Muscle layer of duodenum (tissue), 2 donors: ENCODE results near the gene AQP11.
"Not testable (repeated sequence)": the region's sequence is repeated elsewhere in the genome, so short reads cannot be mapped to it uniquely, and the experiment has no call there.

Source experiments
- H3K27ac ChIP-seq: one replicate; pipeline ENCODE4 v1.7.0; 2013; ENCODE audit warnings: mild to moderate bottlenecking, low read length
- H3K27me3 ChIP-seq: one replicate; pipeline ENCODE4 v1.7.0; 2013; ENCODE audit warnings: low read depth, mild to moderate bottlenecking, control low read depth, low read length
- H3K36me3 ChIP-seq, 2 donors: one replicate each; pipeline ENCODE4 v1.7.0; 2013; ENCODE audit warnings: low read length in 2 of 2, control low read depth in 1 of 2, mild to moderate bottlenecking in 1 of 2; ENCODE audit not compliant: insufficient read depth in 2 of 2, control insufficient read depth in 1 of 2
- H3K4me1 ChIP-seq, 2 donors: one replicate each; pipeline ENCODE4 v1.7.0; 2013; ENCODE audit warnings: low read length in 2 of 2, mild to moderate bottlenecking in 2 of 2, control low read depth in 1 of 2, moderate library complexity in 1 of 2; ENCODE audit not compliant: insufficient read depth in 2 of 2, control insufficient read depth in 1 of 2
- H3K4me3 ChIP-seq, 2 donors: one replicate each; pipeline ENCODE4 v1.7.0; 2013; ENCODE audit warnings: low read length in 2 of 2, low read depth in 1 of 2, mild to moderate bottlenecking in 1 of 2
- H3K9me3 ChIP-seq, 2 donors: one replicate each; pipeline ENCODE4 v1.7.0; 2013; ENCODE audit warnings: low read length in 2 of 2, control low read depth in 1 of 2, mild to moderate bottlenecking in 1 of 2; ENCODE audit not compliant: control insufficient read depth in 1 of 2
- donor health status: healthy.

The AQP11 gene, protein sequence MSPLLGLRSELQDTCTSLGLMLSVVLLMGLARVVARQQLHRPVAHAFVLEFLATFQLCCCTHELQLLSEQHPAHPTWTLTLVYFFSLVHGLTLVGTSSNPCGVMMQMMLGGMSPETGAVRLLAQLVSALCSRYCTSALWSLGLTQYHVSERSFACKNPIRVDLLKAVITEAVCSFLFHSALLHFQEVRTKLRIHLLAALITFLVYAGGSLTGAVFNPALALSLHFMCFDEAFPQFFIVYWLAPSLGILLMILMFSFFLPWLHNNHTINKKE

DNA sequence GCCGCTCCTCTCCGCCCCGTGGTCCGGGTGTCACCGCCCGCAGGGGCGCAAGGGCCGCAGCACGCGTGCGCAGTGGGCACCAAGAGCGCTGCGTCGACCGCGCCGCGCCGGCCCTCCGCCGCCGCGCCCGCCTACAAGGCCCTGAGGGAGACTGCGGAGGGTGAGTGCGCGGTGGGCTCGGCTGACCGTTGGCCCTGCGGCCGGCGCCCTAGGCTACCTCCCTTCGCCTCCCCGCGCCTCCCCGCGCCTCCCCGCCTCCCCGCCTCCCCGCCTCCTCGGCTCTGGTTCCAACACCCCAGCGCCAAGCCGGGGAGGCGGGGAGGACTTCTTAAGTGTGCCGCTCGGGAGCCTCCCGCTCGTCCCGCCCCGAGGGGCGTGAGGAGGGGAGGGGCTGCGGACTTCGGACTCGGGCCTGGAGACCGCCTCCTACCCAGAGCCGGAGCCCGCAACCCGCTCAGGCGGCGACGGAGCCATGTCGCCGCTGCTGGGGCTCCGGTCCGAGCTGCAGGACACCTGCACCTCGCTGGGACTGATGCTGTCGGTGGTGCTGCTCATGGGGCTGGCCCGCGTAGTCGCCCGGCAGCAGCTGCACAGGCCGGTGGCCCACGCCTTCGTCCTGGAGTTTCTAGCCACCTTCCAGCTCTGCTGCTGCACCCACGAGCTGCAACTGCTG lies at the start of gene AQP11:
Gene AQP11 (plus strand): TSS at position 433 of the 673 bp plus-strand sequence. CDS start 40 bp downstream, at position 473.
- Histone ChIP-seq H3K27ac (peak within 1 kb of the TSS; percentile 79), H3K27me3 (no peaks in the 10 kb centered on the region), H3K36me3 (peaks cover 0 to 2% of the 10 kb centered on the region in 2 donors), H3K4me1 (peaks cover 6 to 15% of the 10 kb centered on the region in 2 donors), H3K4me3 (peak within 1 kb of the TSS; percentile 86 to 89), H3K9me3 (no peaks in the 10 kb centered on the region)

DNA sequence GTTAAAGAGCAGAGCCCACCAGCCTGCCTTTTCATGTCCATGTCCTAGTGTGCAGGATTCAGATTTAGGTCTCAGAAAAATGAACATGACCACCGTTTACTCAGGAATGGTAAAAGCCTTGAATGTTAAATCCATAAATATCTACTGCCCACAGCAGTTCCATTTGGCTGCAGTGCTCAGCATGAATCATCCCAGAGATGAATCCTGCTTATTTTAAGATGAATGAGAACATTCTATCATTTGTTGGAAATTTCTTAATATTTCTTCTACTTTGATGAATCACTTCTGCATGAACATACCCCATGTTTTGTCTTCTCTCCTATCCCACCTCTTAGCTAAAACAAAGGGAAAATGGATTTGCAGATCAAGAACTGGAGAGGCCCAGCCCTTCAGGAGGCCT lies 47.5 kb upstream of the AQP11 start:
- H3K27me3 ChIP-seq, result no peaks in the 10 kb centered on the region
- H3K4me3 ChIP-seq, result no peak overlapping the region
- no peaks in the 10 kb centered on the region for H3K36me3 ChIP-seq
- no peaks in the 10 kb centered on the region for H3K4me1 ChIP-seq
- H3K27ac ChIP-seq, result no peak overlapping the region
- no peaks in the 10 kb centered on the region for H3K9me3 ChIP-seq

DNA sequence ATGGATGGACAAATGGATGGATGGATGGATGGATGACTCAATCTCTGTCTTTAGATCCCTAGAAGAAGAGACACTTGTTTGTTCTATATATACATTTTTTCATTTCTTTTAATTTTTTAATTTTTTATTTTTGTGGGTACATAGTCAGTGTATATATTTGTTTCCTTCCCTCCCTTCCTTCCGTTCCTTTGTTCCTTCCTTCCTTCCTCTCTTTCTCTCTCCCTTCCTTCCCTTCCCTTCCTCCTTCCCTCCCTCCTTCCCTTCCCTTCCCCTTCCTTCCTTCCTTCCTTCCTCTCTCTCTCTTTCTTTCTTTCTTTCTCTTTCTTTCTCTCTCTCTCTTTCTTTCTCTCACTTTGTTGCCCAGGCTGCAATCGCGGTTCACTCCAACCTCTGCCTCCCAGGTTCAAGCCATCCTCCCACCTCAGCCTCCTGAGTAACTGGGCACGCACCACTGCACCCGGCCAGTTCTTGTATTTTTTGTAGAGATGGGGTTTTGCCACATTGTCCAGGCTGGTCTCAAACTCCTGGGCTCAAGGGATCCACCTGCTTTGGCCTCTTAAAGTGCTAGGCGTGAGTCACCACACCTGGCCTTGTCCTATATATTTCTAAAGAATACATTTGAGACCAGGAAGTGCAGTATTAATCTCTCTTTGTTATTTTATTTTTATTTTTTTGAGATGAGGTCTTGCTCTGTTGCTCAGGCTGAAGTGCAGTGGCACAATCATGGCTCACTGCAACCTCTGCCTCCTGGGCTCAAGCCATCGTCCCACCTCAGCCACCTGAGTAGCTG lies 42.5 kb upstream of the AQP11 start:
- Histone ChIP-seq H3K4me1 (no peaks in the 10 kb centered on the region), H3K9me3 (no peaks in the 10 kb centered on the region), H3K4me3 (no peak overlapping the region), H3K36me3 (no peaks in the 10 kb centered on the region), H3K27ac (no peak overlapping the region), H3K27me3 (no peaks in the 10 kb centered on the region)

DNA sequence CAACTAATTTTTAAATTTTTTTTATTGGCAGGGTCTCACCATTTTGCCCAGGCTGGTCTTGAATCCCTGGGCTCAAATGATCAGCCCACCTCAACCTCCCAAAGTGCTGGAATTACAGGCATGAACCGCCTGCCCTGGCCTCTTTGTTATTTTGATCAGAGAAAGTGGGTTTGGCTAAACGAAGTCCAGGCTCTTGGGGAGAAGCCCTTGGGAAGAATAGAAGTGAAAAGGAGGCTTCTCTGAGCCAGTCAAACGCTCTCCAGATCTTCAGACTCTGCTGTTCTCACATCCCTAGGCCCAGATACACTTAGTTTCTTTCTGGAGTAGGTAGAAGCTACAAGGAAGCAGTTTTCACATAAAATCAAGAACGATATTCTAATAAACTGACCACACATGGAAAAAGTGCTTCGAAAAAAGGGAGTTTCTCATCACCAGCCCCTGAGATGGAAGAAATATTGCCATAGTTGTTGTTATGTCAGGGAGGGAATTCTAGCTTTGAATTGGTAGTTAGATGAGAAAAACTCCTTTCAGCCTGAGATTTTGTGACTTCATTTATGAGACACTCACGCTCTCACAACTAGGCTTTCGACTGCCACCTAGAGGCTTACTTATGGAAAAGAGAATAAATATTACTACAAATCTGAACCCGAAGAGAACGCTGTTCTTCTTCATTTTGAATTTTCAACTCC lies 41.7 kb upstream of the AQP11 start:
- Histone ChIP-seq H3K27ac (no peak overlapping the region), H3K27me3 (no peaks in the 10 kb centered on the region), H3K4me3 (no peak overlapping the region), H3K36me3 (no peaks in the 10 kb centered on the region), H3K4me1 (no peaks in the 10 kb centered on the region), H3K9me3 (no peaks in the 10 kb centered on the region)

DNA sequence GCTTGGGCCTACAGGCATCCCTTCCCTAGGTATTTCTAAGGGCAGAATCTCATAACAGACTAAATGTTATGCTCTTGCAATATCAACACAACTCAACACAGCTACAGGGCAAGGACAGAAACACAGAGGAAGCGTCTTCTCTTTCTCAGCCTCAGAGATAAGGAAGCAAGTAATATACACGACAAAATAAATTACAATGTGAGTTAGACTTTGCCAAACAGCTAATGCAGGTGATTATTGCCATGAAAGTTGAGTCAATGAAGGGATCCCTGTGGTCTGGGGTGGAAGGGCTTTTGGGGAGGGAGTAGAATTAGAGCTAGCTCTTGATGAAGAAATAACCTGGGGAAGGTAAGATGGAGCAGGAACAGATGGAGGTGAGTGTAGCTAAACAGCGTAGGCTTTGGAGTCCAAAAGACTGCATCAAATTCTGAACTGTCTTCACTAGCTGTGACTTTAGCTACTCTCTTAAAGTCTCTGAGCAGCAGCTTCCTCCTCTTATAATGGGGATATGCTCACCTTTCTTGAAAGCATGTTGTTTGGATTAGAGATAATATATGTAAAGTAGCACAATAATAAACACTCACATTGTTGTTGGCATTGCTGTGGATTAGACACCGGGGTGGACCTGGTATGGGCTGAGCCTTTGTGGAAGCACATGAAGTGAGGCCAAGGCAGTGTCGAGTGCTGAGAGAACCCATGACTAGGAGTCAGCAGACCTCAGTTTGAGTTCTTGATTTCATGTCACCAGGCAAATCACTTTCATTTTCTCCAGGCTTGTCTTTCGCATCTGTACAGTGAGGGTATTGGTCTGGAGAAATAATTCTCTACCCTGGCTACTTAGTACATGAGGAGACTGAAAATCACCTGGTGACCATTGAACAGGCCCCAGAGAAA lies 41.0 kb upstream of the AQP11 start:
- Histone ChIP-seq H3K36me3 (no peaks in the 10 kb centered on the region), H3K9me3 (no peaks in the 10 kb centered on the region), H3K27ac (no peak overlapping the region), H3K4me1 (no peaks in the 10 kb centered on the region), H3K27me3 (no peaks in the 10 kb centered on the region), H3K4me3 (no peak overlapping the region)

DNA sequence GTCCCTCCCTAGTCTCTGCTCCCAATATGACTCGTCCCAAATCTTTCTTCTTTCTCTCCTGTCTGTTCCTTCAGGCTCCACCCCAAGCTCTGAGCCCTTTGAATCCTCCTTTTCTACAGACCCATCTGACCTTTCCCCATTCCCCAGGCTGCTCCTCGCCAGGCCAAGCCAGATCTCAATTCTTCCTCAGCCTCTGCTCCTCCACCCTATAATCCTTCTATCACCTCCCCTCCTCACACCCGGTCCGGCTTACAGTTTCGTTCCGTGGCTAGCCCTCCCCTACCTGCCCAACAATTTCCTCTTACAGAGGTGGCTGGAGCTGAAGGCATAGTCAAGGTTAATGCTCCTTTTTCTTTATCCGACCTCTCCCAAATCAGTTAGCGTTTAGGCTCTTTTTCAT lies 38.3 kb upstream of the AQP11 start:
- H3K36me3 ChIP-seq, H3K27ac ChIP-seq, H3K4me1 ChIP-seq, H3K27me3 ChIP-seq, H3K9me3 ChIP-seq, H3K4me3 ChIP-seq: not testable (repeated sequence)

DNA sequence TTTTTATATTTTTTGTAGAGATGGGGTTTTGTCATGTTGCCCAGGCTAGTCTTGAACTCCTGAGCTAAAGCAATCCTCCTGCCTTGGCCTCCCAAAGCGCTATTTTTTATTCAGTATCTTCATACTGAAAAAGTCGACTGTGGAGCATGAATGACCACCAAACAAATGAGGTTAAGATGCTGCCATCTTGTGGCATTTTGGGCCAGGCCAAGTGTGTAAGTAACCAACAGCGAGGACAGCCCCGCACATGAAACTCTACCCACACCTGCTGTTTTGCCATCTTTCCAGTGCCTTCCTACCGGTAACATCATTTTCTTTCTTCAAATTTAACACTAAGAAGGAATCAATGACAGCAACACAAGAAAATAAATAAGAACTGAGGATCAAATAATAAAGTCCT lies 32.2 kb upstream of the AQP11 start:
- no peaks in the 10 kb centered on the region for H3K4me1 ChIP-seq
- no peak overlapping the region for H3K4me3 ChIP-seq
- H3K36me3 ChIP-seq, result no peaks in the 10 kb centered on the region
- H3K27me3 ChIP-seq, result no peaks in the 10 kb centered on the region
- H3K9me3 ChIP-seq, result no peaks in the 10 kb centered on the region
- no peak overlapping the region for H3K27ac ChIP-seq

DNA sequence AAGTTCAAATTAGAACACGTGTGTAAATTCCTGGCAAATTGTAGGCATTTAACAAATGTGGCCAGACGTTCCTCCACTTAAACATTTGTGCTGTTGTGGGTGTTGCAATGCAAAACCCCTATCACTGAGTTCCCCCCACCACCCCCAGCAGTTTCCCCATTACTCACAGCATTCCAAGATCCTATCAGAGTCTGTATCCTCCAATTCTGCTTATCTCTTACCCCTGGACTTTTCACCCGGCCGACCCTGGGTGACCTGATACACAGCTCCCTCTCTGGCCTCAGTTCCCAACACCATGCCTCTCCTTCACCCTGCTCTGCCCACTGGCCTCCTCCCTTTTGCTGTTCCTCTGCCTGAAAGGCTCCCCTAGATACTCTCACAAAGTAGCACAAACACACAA lies 31.4 kb upstream of the AQP11 start:
- H3K27ac ChIP-seq, result no peak overlapping the region
- no peaks in the 10 kb centered on the region for H3K36me3 ChIP-seq
- H3K4me3 ChIP-seq, result no peak overlapping the region
- H3K4me1 ChIP-seq, result no peaks in the 10 kb centered on the region
- no peaks in the 10 kb centered on the region for H3K9me3 ChIP-seq
- H3K27me3 ChIP-seq, result no peaks in the 10 kb centered on the region

DNA sequence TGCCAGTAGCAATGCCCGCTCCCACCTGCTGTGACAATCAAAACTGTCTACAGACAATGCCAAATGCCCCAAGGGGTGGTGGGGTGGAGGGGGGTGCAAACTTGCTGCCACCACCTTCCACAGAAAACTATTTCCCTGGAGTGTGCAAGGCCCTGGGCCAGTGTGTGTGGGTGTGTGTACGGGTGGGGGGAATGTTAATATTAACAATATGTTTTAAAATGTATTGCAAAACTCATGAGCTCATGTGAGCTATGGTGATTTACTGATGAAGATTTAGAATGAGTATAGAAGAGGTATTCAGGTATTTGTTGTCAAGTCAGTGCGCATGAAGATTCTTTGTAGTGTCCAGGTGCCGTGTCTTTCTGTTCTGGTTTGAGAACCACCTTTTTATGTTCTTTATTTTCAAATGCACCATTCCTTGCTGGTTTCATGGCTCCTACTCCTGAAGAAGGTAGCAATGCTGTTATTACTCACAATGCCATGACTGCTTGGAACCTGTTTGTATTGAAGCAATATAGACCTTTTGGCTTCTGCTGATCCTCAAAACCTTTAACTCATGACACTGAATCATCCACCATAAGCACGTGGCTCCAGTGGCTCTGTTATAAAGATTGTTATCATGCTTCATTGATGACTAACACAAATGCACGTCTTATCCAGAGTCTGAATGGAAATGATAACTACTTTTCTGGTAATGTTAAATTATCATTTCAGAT lies 29.9 kb upstream of the AQP11 start:
- Histone ChIP-seq H3K36me3 (no peaks in the 10 kb centered on the region), H3K27me3 (no peaks in the 10 kb centered on the region), H3K4me1 (no peaks in the 10 kb centered on the region), H3K4me3 (no peak overlapping the region), H3K27ac (no peak overlapping the region), H3K9me3 (no peaks in the 10 kb centered on the region)

DNA sequence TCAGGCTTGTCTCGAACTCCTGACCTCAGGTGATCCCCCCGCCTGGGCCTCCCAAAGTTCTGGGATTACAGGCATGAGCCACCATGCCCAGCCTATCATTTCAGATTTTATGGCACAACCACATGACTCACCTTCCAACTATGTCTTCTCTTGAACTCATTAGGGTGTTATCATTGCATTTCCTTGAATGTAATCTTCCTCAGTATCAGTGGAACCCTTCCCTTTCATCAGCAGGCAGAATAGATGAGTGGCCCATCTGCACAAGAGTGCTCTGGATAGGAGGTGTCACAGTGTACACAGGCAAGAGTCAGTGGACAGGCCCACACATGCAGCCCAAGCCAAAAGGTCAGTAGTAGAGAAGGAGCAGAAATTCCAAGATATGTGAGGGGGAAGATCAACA lies 29.1 kb upstream of the AQP11 start:
- no peak overlapping the region for H3K4me3 ChIP-seq
- H3K27ac ChIP-seq, result no peak overlapping the region
- no peaks in the 10 kb centered on the region for H3K27me3 ChIP-seq
- no peaks in the 10 kb centered on the region for H3K9me3 ChIP-seq
- no peaks in the 10 kb centered on the region for H3K36me3 ChIP-seq
- no peaks in the 10 kb centered on the region for H3K4me1 ChIP-seq
